ENCODE data around the gene SHROOM2. TPM values are rescaled to one million over a fixed set of nuclear protein-coding genes. Genes with fewer than 3 reads are reported as not detected.

Gene SHROOM2
- total RNA-seq, 1 donor from 2014 or later: 1.8 TPM

- DNase-seq (ENCODE audit: low read depth) (peak; percentile 25), FAIRE-seq (no peak)
- Histone ChIP-seq H3K27me3 (ENCODE audit: control insufficient read depth, insufficient read depth, low read length) (no peaks in the 10 kb centered on the region), H3K36me3 (ENCODE audit: control insufficient read depth, insufficient read depth, low read length) (no peaks in the 10 kb centered on the region), H3K4me3 (ENCODE audit: low read depth, low read length) (no peak overlapping the region)
- no peak for TF ChIP-seq CTCF (IDR thresholded peaks at IDR 0.05; ENCODE audit: insufficient read depth, low read length, severe bottlenecking)
Measured at GRCh38 chrX:9923357-9923756, 137.1 kb downstream of the SHROOM2 start.

GRCh38 chrX:9926002-9926401 lies 139.8 kb downstream of the SHROOM2 start:
- no peak for FAIRE-seq
- no peak for TF ChIP-seq CTCF (IDR thresholded peaks at IDR 0.05; ENCODE audit: insufficient read depth, low read length, severe bottlenecking)

GRCh38 chrX:9927698-9928482 lies 141.7 kb downstream of the SHROOM2 start:
- Histone ChIP-seq H3K27me3 (ENCODE audit: control insufficient read depth, insufficient read depth, low read length) (no peaks in the 10 kb centered on the region), H3K36me3 (ENCODE audit: control insufficient read depth, insufficient read depth, low read length) (peaks cover 2% of the 10 kb centered on the region), H3K4me3 (ENCODE audit: low read depth, low read length) (no peak overlapping the region)
- no peak for FAIRE-seq
- TF ChIP-seq CTCF (IDR thresholded peaks at IDR 0.05; ENCODE audit: insufficient read depth, low read length, severe bottlenecking): no peak
- DNase-seq (ENCODE audit: low read depth): no peak

More at GRCh38 chrX:9926002-9926401, 139.8 kb downstream of the SHROOM2 start:
- Histone ChIP-seq H3K4me3 (ENCODE audit: low read depth, low read length) (no peak overlapping the region), H3K36me3 (ENCODE audit: control insufficient read depth, insufficient read depth, low read length) (no peaks in the 10 kb centered on the region), H3K27me3 (ENCODE audit: control insufficient read depth, insufficient read depth, low read length) (no peaks in the 10 kb centered on the region)
- DNase-seq (ENCODE audit: low read depth): no peak

- H3K27me3 ChIP-seq (ENCODE audit: control insufficient read depth, insufficient read depth, low read length): no peaks in the 10 kb centered on the region
- peaks cover 6% of the 10 kb centered on the region for H3K36me3 ChIP-seq (ENCODE audit: control insufficient read depth, insufficient read depth, low read length)
- FAIRE-seq (no peak), DNase-seq (ENCODE audit: low read depth) (no peak)
- no peak for TF ChIP-seq CTCF (IDR thresholded peaks at IDR 0.05; ENCODE audit: insufficient read depth, low read length, severe bottlenecking)
- H3K4me3 ChIP-seq (ENCODE audit: low read depth, low read length): no peak overlapping the region
Measured at GRCh38 chrX:9935436-9935835, 149.2 kb downstream of the SHROOM2 start.

- TF ChIP-seq CTCF (IDR thresholded peaks at IDR 0.05; ENCODE audit: insufficient read depth, low read length, severe bottlenecking): no peak
- DNase-seq (ENCODE audit: low read depth) (no peak), FAIRE-seq (no peak)
- Histone ChIP-seq H3K36me3 (ENCODE audit: control insufficient read depth, insufficient read depth, low read length) (peaks cover 5% of the 10 kb centered on the region), H3K4me3 (ENCODE audit: low read depth, low read length) (no peak overlapping the region), H3K27me3 (ENCODE audit: control insufficient read depth, insufficient read depth, low read length) (no peaks in the 10 kb centered on the region)
Measured at GRCh38 chrX:9937761-9938160, 151.5 kb downstream of the SHROOM2 start.

GRCh38 chrX:9938516-9938915 lies 152.3 kb downstream of the SHROOM2 start:
- Histone ChIP-seq H3K36me3 (ENCODE audit: control insufficient read depth, insufficient read depth, low read length) (peaks cover 5% of the 10 kb centered on the region), H3K4me3 (ENCODE audit: low read depth, low read length) (no peak overlapping the region), H3K27me3 (ENCODE audit: control insufficient read depth, insufficient read depth, low read length) (no peaks in the 10 kb centered on the region)
- DNase-seq (ENCODE audit: low read depth) (no peak), FAIRE-seq (no peak)
- TF ChIP-seq CTCF (IDR thresholded peaks at IDR 0.05; ENCODE audit: insufficient read depth, low read length, severe bottlenecking): no peak
